NCI-H128 (cell line): ENCODE results near the gene HOXA3.

Experiments
- DNase-seq: peaks from one replicate; lab custom pipeline; 2025; ENCODE audit not compliant: unreplicated experiment; lab: John Stamatoyannopoulos, UW

HOXA3 gene

DNA sequence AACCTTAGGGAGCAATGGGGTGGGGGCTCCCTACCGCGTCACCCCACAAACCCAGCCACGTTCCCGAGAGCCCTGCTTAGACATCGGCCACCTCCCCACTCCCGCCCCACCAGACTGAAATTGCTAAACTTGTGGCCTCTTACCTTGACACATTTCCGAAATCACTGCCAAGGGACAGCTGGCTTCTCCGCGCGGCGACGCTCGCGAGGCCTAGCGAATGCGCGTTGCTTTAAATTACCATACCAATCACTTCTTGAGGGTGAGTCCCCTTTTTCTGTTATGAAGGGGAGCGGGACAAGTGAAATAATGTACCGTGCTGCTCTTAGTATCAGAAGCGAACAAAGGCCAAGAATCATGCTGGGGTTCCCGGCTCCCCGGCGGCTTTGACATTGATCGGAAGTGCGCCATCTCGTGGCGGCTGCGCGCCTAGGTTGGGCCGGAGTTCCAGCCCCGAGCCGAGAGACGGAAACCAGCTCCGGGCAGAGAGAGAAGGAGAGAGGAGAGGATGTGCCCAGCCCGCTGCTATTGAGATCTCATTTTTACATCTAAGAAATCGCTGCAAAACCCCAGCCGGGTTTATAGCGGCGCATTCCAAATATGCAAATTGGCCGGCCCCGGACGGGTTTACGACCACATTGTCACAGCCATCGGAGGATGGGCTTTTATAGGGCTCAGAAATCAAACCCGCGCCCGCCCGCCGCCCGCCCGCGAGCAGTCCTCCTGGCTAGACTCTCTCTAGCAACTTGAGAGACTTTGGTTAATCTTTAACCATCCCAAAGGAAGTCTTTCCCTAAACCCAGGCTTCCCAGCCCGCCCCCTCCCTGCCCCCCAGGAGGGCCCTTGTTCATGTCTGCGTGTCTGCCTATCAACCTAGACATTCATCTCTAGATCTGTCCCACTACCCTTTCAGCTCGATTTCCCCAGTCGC is 27.4 kb upstream of the HOXA3 start:
- DNase-seq: no peak

- no peak for DNase-seq
These were observed 26.6 kb upstream of the HOXA3 start for GRCh38 chr7:27179030-27179429.

DNA sequence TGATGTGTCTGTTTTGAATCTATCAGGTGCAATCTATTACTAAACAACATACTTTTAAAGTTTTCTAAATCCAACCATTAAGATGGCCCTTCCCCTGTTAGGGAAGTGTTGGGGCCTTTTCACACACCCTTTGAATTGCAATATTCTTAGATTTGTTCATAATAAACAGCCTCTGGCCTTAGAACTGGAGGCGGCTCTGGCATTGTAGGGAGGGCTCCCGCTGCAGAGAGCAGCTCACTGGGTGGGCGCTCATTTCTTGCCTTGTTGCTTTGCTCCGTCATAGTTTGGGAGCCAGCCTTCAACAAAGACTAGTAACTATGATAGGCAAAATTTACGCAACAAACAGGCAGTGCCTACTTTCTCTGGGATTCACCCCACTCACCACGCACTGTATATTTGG is 26.0 kb upstream of the HOXA3 start:
- no peak for DNase-seq

DNA sequence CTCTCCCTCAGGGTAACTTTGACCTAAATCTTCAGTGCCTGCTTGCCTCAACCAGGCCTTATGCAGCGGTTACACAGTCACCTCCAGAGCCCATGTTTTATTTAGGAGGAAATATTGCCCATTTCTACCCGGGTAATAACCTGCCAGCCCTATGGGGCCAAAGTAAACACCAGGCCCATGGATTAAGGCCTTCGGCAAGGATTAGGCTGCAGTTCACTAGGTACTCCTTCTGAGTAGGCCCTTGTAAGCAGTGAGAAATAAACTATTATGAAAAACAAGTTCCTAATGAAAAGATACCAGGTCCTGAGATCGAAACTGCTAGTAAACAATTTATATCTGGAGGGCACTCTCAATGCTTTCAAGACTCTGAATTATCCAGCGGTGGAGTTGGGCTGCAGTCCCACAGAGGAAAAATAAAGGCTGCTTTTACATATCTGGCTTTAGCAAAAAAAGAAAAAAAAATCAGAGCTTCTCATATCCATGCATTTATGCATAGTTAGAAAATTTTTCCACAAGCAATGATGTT is 25.5 kb upstream of the HOXA3 start:
- DNase-seq: no peak

- DNase-seq: no peak
These were observed 24.8 kb upstream of the HOXA3 start for GRCh38 chr7:27176962-27177794.

DNA sequence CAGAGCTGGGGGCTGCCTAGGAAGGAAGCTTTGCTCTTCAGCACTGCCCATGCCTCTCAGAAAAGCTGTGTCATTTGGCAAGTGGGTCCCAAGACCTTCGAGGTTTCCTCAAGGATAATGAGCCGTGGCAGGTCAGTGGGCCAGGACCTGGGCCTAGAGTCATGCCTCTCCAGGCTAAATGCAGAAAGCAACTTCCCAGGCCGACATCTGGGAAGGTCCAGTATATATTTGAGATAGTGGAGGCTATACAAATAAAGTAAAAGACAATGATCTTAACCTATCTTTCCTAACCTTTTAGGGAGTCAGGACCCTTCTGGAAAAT is 24.1 kb upstream of the HOXA3 start:
- no peak for DNase-seq

GRCh38 chr7:27175626-27176523 is 23.5 kb upstream of the HOXA3 start:
- no peak for DNase-seq

DNA sequence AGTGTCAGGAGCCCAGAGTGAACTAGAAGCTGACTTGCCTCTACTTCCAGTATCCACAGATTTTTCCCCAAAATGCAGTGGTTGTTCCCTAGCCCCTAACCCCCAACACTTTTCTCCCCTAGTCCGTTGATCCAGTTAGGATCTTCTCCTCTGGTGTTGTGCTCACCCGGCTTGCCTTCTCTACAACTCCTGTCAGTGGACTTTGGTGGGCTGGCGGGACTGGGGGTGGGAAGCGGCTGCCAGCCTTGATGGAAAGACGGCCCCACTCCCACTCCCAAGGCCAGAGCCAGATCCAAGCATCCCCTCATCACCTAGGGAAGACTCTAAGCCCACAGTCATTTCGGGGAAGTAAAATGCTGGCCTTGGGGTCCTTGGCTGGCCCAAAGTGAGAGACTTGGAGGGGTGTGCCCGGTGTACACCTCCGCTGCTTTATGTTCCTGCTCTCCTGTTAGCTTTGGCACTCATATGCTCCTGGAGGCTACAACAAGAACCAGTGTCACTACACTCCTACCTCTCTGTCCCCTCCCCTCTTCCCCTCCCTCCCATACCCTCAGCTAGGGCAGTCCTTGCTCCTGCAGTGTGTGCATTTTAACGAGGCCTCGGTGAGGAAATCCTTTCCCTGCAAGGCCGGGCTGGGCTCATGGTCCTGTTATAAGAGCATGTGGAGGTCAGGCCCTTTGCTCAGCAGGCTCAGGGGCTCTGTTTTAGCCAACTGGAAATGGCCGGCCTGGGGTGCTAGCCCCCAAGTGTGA is 22.7 kb upstream of the HOXA3 start:
- DNase-seq: no peak

DNA sequence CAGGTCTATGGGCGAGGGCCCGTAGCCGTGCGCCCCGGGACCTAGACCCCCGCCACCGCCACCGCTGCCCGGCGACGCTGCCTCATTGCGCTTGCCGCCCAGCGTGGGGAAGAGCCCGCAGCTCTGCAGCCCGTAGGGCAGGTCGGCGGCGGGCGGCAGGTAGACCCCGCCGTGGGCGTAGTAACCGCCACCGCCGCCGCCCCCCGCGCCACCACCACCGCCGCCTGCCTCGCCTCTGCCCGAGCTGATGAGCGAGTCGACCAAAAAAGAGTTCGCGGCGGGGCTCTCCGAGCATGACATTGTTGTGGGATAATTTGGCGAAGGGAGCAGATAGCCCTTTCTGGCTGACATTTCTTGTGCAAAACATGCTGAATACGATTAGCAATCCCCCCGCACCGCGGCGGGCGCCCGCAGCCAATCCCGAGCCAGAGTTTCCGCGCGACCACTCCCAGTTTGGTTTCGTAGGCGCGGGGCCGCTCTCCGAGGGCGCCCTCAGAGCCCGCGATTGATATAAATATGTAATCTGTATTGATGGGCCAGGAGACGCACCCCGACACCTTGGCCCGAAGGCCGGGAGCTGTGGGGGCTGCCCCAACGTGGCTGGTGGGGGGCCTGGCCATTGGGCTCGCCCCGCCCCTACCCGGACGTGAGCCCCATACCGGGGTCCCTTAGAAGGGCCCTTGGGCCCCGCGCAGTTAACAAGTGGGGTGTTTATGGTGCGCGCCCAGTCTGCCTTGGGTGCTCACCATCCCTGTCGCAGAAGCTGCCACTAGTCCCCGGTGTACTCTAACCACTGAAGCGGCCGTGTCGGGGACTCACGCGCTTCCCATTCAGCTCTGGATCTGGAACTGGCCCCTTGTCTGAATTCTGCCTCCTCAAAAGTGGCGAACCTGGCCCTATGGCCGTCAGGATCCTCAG is 21.8 kb upstream of the HOXA3 start, which contains the start of gene HOXA10:
Gene HOXA10, minus strand, starts transcription at position 365 of the 918 bp plus-strand sequence. Its CDS starts 14 bp downstream, at position 351.
- DNase-seq: peak; percentile 62

- no peak for DNase-seq
These were observed 21.1 kb upstream of the HOXA3 start for GRCh38 chr7:27173511-27173955.

GRCh38 chr7:27172823-27173510 is 20.6 kb upstream of the HOXA3 start:
- DNase-seq: no peak

DNA sequence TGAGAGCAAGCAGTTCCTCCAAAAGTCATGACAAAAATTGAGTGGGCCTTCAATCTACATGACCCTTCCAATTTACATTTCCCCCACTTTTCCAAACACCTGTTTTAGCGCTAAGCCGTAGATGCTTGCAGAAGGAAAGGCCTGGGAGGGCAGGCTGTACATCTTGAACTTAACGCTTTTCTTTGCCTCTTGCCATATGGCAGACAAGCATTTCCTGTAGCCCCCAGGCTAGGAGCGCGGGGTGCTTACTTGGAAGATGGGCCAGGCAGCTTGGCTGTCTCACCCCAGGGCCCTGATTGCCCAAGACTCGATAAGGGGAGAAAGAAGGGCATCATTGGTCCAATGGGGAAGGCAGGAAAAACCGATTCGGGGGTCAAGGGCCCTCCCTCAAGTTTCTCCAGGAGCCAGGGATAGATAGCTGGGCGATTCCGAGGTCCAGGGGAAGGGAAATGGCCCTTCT is 20.0 kb upstream of the HOXA3 start:
- no peak for DNase-seq

- DNase-seq: no peak
These were observed 19.4 kb upstream of the HOXA3 start for GRCh38 chr7:27171637-27172314.

GRCh38 chr7:27171325-27171636 is 18.9 kb upstream of the HOXA3 start:
- no peak for DNase-seq

DNA sequence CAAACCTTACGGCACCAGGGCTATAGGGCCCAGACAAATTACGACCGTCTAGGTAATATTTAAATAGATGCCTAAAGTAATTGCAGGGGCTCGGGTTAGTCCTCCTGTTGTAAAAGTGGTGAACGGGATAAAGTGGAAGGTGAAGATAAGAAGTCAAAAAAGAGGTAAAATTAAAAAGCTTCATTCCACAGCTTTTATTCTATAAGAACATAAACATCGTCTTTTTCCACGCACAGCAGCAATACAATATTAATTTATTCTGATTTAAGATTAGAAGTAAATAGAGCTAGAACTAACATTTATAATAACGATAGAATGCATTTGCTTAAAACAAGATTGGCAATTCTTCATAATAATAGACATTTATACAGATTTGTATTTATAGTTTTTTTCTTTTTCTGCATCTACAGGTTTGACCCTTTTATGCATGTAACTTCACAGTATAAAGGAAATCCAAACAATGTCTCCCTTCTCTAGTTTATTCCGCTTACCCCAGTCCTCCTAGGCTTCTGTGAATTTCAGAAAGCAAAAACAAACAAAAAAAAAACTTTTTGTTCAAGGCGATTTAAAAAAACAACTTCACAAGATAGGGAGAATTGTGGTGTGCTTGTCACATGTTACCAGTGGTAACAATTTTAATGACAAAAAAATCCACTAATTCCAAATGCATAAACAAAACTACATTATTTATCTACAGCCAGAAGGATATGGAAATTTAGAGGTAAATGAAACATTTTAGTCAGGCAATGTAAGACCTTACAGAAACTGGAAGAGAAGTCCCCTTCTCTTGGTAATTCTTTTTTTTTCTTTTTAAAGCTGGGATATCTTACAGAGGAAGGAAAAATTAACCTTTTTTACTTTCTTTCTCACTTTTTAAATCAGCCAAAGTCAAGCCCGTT is 18.3 kb upstream of the HOXA3 start:
- no peak for DNase-seq

- peak; percentile 57 for DNase-seq
These were observed 17.5 kb upstream of the HOXA3 start for GRCh38 chr7:27169658-27170425.
